Measurements from ENCODE around the gene HIVEP2. TPM values are rescaled to one million over a fixed set of nuclear protein-coding genes. Genes with fewer than 3 reads are reported as not detected.

HIVEP2 gene
- total RNA-seq, 1 experiment from 2014 or later, result 9.1 TPM

DNA sequence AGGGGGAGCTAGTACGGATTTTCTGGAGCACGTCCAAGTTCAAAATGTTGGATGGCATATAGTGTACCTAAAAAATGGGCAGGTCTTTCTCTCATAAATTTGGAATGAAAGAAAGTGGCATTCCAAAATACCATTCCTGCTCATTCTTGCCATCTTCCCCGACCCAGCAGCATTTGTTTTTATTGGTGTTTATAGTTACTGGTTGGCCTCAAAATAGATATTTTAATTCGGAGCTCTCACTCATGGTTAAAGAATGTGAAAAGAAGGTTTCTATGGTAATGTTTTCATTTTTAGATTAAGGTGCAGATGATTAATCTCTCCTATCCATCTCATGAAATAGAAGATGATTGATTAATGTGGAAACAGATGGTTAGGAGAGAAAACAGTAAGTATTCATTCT, 204.5 kb downstream of the HIVEP2 start:
- intact Hi-C loops (cut with micrococcal nuclease), result no loop called here
- Histone ChIP-seq H3K4me3 (ENCODE audit: low read length) (no peak overlapping the region), H3K9ac (ENCODE audit: low read length) (no peak overlapping the region), H3K4me1 (ENCODE audit: insufficient read depth, low read length) (no peaks in the 10 kb centered on the region), H3K27me3 (ENCODE audit: low read length) (no peaks in the 10 kb centered on the region), H3K27ac (ENCODE audit: low read length) (no peak overlapping the region), H3F3A (ENCODE audit: low read length, unreplicated experiment) (no peaks in the 10 kb centered on the region), H3K36me3 (ENCODE audit: low read depth, low read length) (no peaks in the 10 kb centered on the region), H3K9me3 (ENCODE audit: low read length) (no peaks in the 10 kb centered on the region), H3K9me2 (replicated peaks; ENCODE audit: low read length) (no peaks in the 10 kb centered on the region), H2AFZ (ENCODE audit: low read length) (no peak overlapping the region), H4K20me1 (ENCODE audit: low read length) (no peaks in the 10 kb centered on the region), H3K79me2 (ENCODE audit: low read length) (no peaks in the 10 kb centered on the region), H3K4me2 (ENCODE audit: low read length) (no peak overlapping the region)
- POLR2A ChIA-PET (ENCODE audit: unreplicated experiment), result no interaction called here
- DNase-seq (no peak), ATAC-seq (no peak)
- CTCF ChIA-PET, result no interaction called here
- TF ChIP-seq EZH2 (IDR thresholded peaks at IDR 0.05; ENCODE audit: low read length, unreplicated experiment) (no peak), EZH2phosphoT487 (IDR thresholded peaks at IDR 0.05; ENCODE audit: borderline replicate concordance, low read length) (no peak)
- TF ChIP-seq, protein P1, sequence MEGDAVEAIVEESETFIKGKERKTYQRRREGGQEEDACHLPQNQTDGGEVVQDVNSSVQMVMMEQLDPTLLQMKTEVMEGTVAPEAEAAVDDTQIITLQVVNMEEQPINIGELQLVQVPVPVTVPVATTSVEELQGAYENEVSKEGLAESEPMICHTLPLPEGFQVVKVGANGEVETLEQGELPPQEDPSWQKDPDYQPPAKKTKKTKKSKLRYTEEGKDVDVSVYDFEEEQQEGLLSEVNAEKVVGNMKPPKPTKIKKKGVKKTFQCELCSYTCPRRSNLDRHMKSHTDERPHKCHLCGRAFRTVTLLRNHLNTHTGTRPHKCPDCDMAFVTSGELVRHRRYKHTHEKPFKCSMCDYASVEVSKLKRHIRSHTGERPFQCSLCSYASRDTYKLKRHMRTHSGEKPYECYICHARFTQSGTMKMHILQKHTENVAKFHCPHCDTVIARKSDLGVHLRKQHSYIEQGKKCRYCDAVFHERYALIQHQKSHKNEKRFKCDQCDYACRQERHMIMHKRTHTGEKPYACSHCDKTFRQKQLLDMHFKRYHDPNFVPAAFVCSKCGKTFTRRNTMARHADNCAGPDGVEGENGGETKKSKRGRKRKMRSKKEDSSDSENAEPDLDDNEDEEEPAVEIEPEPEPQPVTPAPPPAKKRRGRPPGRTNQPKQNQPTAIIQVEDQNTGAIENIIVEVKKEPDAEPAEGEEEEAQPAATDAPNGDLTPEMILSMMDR (conservative IDR thresholded peaks at IDR 0.05; ENCODE audit: low read depth, low read length), result no peak
- no TSS peak for BruUV-seq (replicated peaks)

DNA sequence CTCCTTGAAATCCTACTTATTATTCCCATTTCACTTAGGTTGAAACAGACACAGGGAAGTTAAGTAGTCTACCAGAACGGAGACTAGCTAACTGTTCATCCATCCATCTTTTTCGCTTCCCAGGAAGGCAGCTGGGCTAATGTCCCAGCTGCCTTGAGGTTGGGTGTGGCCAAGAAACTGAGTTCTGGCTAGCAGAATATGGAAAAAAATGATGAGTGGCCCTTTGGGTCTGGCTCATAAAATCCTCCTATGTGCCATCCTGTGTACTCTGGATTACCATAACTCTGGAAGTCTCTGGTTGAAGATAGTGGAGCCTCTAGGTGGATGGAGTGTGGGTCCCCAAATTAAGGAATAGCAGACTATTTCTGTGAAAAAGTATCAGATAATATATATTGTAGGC, 206.2 kb downstream of the HIVEP2 start:
- no peaks in the 10 kb centered on the region for H3K4me1 ChIP-seq (ENCODE audit: insufficient read depth, low read length)
- TF ChIP-seq EZH2 (IDR thresholded peaks at IDR 0.05; ENCODE audit: low read length, unreplicated experiment) (no peak), EZH2phosphoT487 (IDR thresholded peaks at IDR 0.05; ENCODE audit: borderline replicate concordance, low read length) (no peak)
- TF ChIP-seq, protein P1 (conservative IDR thresholded peaks at IDR 0.05; ENCODE audit: low read depth, low read length), result no peak

DNA sequence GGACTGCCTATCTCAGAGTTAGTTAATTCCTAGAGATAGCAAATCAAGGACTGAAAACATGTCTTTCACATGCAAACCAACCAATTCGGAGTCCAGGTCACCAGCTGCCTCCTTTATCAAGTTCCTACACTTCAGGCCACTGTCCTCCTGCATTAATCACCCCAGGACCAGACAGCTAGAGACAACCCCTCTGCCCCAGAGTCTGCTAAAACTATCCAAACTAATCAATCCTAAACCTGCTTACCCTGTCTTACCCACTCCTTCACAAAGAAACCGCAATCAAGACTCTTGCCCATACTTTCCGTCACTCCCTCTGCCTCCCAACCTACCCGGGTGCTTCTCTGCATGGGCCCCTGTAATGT, 207.0 kb downstream of the HIVEP2 start:
- CTCF ChIA-PET, result no interaction called here

More for the DNA sequence above, 206.2 kb downstream of the HIVEP2 start:
- H3K4me3 ChIP-seq (ENCODE audit: low read length), result no peak overlapping the region
- no peak overlapping the region for H3K4me2 ChIP-seq (ENCODE audit: low read length)
- H3F3A ChIP-seq (ENCODE audit: low read length, unreplicated experiment), result no peaks in the 10 kb centered on the region
- ChIA-PET CTCF (no interaction called here), POLR2A (ENCODE audit: unreplicated experiment) (no interaction called here)
- H2AFZ ChIP-seq (ENCODE audit: low read length), result no peak overlapping the region
- H3K36me3 ChIP-seq (ENCODE audit: low read depth, low read length), result no peaks in the 10 kb centered on the region
- no TSS peak for BruUV-seq (replicated peaks)
- H3K9me3 ChIP-seq (ENCODE audit: low read length), result no peaks in the 10 kb centered on the region
- no peak overlapping the region for H3K9ac ChIP-seq (ENCODE audit: low read length)
- no peaks in the 10 kb centered on the region for H3K79me2 ChIP-seq (ENCODE audit: low read length)
- intact Hi-C loops (cut with micrococcal nuclease), result no loop called here
- no peaks in the 10 kb centered on the region for H4K20me1 ChIP-seq (ENCODE audit: low read length)
- H3K9me2 ChIP-seq (replicated peaks; ENCODE audit: low read length), result no peaks in the 10 kb centered on the region
- DNase-seq, result no peak
- H3K27ac ChIP-seq (ENCODE audit: low read length), result no peak overlapping the region
- no peaks in the 10 kb centered on the region for H3K27me3 ChIP-seq (ENCODE audit: low read length)
- no peak for ATAC-seq

More for the DNA sequence above, 207.0 kb downstream of the HIVEP2 start:
- H3K4me1 ChIP-seq (ENCODE audit: insufficient read depth, low read length), result no peaks in the 10 kb centered on the region
- no peak overlapping the region for H3K27ac ChIP-seq (ENCODE audit: low read length)
- no peaks in the 10 kb centered on the region for H3K36me3 ChIP-seq (ENCODE audit: low read depth, low read length)
- H3K27me3 ChIP-seq (ENCODE audit: low read length), result no peaks in the 10 kb centered on the region
- no peak overlapping the region for H3K4me3 ChIP-seq (ENCODE audit: low read length)
- H3K79me2 ChIP-seq (ENCODE audit: low read length), result no peaks in the 10 kb centered on the region
- intact Hi-C loops (cut with micrococcal nuclease), result no loop called here
- H3F3A ChIP-seq (ENCODE audit: low read length, unreplicated experiment), result no peaks in the 10 kb centered on the region
- POLR2A ChIA-PET (ENCODE audit: unreplicated experiment), result interaction anchor here (0.6 kb wide), 1 partner anchor 145 kb away, joined by 3 read pairs; no protein-coding TSS in a partner anchor
- no peak overlapping the region for H2AFZ ChIP-seq (ENCODE audit: low read length)
- TF ChIP-seq EZH2phosphoT487 (IDR thresholded peaks at IDR 0.05; ENCODE audit: borderline replicate concordance, low read length) (no peak), EZH2 (IDR thresholded peaks at IDR 0.05; ENCODE audit: low read length, unreplicated experiment) (no peak)
- TF ChIP-seq, protein P1 (conservative IDR thresholded peaks at IDR 0.05; ENCODE audit: low read depth, low read length), result no peak
- no TSS peak for BruUV-seq (replicated peaks)
- ATAC-seq, result no peak
- H3K9ac ChIP-seq (ENCODE audit: low read length), result no peak overlapping the region
- no peak overlapping the region for H3K4me2 ChIP-seq (ENCODE audit: low read length)
- no peak for DNase-seq
- H3K9me3 ChIP-seq (ENCODE audit: low read length), result no peaks in the 10 kb centered on the region
- no peaks in the 10 kb centered on the region for H4K20me1 ChIP-seq (ENCODE audit: low read length)
- no peaks in the 10 kb centered on the region for H3K9me2 ChIP-seq (replicated peaks; ENCODE audit: low read length)

Data from PC-3 (cell line).